ENCODE results near the gene LPGAT1.

Gene LPGAT1

DNA sequence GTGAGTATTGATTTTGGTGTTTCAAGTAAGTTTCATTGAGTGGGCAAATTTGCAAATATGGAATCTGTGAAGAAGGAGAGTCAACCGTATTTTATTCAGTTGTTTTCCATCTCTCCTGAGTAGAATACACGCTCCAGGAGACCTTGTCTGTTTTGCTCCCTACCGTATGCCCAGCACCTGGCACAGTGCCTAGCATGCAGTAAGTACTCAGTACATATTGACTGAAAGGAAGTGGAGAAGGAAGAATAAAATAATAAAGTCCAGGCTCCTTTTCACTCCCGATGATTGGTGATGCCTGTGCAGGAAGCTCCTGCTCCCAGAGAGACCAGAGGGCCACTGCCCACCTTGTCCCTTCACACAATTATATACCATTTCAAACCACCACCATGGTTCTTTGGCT is 95.8 kb downstream of the LPGAT1 start:
- no peak for TF ChIP-seq ZFX (IDR thresholded peaks at IDR 0.05; ENCODE audit: borderline replicate concordance)
- TF ChIP-seq, protein P1, sequence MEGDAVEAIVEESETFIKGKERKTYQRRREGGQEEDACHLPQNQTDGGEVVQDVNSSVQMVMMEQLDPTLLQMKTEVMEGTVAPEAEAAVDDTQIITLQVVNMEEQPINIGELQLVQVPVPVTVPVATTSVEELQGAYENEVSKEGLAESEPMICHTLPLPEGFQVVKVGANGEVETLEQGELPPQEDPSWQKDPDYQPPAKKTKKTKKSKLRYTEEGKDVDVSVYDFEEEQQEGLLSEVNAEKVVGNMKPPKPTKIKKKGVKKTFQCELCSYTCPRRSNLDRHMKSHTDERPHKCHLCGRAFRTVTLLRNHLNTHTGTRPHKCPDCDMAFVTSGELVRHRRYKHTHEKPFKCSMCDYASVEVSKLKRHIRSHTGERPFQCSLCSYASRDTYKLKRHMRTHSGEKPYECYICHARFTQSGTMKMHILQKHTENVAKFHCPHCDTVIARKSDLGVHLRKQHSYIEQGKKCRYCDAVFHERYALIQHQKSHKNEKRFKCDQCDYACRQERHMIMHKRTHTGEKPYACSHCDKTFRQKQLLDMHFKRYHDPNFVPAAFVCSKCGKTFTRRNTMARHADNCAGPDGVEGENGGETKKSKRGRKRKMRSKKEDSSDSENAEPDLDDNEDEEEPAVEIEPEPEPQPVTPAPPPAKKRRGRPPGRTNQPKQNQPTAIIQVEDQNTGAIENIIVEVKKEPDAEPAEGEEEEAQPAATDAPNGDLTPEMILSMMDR (IDR thresholded peaks at IDR 0.05) = no peak
- H3K27ac ChIP-seq = peak overlapping the region; percentile 78

DNA sequence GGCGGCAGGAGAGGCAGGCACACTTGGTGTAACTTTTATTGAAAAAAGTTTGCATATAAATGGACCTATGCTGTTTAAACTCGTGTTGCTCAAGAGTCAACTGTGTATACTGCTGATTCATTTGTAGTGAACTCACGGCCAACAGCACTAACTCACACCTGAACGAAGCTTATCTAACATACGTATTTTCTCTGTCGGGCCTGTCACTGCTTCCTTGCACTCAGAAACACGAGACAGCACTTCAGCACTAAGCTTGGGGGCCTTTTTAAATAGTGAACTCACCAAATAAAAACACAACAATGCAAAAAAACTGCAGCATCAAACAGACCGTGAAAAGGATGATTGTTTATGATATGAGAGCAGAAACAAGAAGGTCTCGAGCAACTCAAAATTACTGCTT is 96.2 kb downstream of the LPGAT1 start:
- TF ChIP-seq ZFX (IDR thresholded peaks at IDR 0.05; ENCODE audit: borderline replicate concordance) = no peak
- TF ChIP-seq, protein P1 (IDR thresholded peaks at IDR 0.05) = no peak
- peak overlapping the region; percentile 78 for H3K27ac ChIP-seq

DNA sequence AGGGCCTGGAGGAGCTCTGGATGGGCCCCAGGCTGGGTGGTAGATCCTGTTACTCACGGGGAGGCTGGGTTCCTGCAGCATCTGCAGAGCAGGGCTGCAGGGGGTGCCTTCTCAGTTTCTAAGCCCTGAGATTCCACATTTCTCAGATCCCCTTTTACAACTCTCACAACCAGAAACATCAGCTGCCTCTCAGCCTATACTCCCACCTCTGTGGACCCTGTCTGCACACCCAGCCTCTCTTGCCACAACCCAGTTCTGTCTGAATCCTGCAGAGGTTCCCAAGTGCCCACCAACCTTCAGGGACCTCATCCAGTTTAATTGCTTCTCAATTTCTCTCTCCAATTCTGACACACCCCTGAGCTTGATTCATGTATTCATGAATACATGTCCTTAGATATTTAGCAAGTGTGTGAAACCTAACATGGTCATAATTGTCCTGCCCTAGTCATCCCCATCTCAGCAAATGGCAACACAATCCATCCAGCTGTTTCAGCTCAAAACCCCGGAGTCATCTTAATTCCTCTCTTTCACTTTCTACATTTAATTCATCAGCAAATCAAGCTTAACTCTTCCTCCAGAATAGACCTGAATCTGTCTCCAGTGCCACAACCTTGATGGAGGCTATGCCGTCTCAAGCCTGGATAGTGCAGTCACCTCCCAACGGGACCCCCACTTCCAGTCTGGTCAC is 98.1 kb downstream of the LPGAT1 start:
- TF ChIP-seq ZFX (IDR thresholded peaks at IDR 0.05; ENCODE audit: borderline replicate concordance) = no peak
- TF ChIP-seq, protein P1 (IDR thresholded peaks at IDR 0.05) = no peak
- H3K27ac ChIP-seq = no peak overlapping the region

DNA sequence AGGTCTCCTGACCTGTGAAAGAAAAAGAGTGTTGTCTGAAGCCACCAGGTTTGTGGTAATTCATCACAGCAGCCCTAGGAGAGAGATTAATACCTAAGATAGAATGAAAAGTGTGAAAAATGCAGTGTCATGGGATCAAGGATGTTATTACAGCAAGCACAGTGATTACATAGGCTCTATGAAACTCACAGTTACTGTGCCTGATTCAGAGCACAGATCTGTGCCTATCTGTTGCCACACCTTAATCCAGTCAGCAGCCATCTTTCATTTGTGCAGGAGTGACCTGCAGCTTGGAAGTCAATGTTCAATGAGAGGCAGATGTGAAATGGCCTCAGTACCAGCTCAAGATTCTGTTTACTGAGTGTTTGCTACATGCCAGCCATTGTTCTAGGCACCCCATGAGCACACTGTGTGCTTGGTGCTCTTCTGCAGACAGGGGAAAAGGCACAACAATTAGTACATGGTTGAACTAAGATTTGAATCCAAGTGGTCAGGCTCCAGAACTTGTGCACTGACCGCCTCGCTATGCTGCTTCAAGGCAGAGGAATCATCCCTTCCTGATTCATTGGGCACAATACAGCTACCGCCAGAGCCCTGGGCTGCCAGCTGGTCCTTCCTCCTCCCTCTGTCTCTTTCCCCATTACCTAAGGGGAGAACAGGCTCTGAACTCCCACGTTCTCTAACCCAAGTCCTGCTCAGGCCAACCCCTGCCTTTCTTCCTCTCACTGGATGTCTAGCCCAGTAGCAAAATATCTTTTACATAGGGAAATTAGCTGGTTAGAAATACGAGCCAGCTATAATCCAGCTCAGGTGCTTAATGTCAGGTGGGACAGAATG is 98.9 kb downstream of the LPGAT1 start:
- H3K27ac ChIP-seq = no peak overlapping the region
- no peak for TF ChIP-seq ZFX (IDR thresholded peaks at IDR 0.05; ENCODE audit: borderline replicate concordance)
- TF ChIP-seq, protein P1 (IDR thresholded peaks at IDR 0.05) = no peak

DNA sequence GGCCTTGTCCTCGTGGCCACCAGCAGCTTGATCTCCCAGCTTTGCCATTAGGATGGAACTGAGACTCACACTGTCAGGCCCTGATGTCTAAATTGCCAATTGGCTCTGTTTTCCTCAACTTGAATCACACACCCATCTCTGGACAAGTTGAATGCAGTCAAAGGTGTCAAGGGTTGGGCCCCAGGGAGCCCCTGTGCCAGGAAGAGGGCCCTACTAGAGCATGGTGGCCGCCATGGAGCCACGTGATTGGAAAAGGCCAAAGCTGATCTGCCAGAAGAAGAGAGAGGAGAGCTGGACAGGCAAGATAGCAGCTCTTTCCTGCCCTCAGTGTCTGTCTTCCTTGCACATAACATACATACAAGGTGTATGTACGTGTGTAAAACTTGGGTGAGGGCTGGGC is 100.2 kb downstream of the LPGAT1 start:
- H3K27ac ChIP-seq = no peak overlapping the region
- TF ChIP-seq, protein P1 (IDR thresholded peaks at IDR 0.05) = no peak
- no peak for TF ChIP-seq ZFX (IDR thresholded peaks at IDR 0.05; ENCODE audit: borderline replicate concordance)

DNA sequence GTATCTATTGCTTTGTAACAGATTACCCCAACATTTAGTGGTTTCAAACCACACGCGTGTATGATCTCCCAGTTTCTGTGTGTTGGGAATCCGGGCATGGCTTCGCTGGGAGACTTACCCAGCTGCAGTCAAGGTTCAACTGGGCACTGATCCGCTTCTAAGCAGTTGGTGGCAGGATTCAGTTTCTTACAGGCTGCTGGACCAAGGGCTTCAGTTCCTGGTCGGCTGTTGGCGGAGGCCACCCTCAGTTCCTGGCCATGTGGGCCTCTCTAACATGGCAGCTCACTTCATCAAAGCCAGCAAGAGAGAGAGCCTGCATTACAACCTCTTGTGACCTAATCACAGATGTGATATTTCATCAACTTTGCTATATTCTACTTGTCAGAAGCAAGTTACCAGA is 101.3 kb downstream of the LPGAT1 start:
- TF ChIP-seq ZFX (IDR thresholded peaks at IDR 0.05; ENCODE audit: borderline replicate concordance) = no peak
- TF ChIP-seq, protein P1 (IDR thresholded peaks at IDR 0.05) = no peak

DNA sequence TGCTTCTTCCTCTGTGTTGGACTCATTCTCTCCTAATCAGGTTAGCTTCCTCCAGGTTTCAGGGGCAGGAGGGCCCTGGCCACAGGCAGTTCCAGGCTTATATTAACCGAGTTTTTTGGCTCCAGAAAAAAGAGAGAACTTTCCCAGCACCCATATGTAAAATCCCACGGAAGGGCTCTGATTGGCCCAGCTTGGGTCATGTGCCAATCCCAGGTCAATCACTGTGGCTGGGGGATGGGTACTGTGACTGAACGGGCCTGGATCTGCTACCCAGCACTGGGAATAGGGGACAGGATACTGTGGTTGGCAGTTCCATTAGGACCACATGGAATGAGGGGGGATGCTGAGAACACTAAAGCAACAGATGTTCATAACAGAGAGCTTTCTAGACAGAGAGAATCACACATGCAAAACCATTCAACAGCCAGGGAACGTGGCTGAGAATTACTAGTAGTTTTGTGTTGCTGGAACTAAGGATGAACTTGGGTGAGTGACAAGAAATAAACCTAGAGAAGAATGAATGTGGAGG is 104.0 kb downstream of the LPGAT1 start:
- TF ChIP-seq, protein P1 (IDR thresholded peaks at IDR 0.05) = no peak
- H3K27ac ChIP-seq = no peak overlapping the region

More for the DNA sequence above, 101.3 kb downstream of the LPGAT1 start:
- no peak overlapping the region for H3K27ac ChIP-seq
